H1 (cell line): ENCODE data around the gene STARD8. TPM values are rescaled to one million over a fixed set of nuclear protein-coding genes. Genes with fewer than 3 reads are reported as not detected.

Experiments used
- BACH1 ChIP-seq: IDR thresholded peaks from 2 replicates; pipeline ENCODE4 v1.6.1; 2012; ENCODE audit warnings: low read length, improper control_type of control experiment
- JUN ChIP-seq: IDR thresholded peaks from 2 replicates; pipeline ENCODE4 v1.6.1; 2011; ENCODE audit warnings: low read depth, mild to moderate bottlenecking, improper control_type of control experiment, low read length
- NRF1 ChIP-seq: IDR thresholded peaks from 2 replicates; pipeline ENCODE4 v1.6.1; 2011; ENCODE audit warnings: mild to moderate bottlenecking, low read depth, low read length, improper control_type of control experiment
- SIRT6 ChIP-seq: IDR thresholded peaks from one replicate; pipeline ENCODE4 v1.7.1; 2012; ENCODE audit warnings: low read length, inconsistent platforms
- polyA plus RNA-seq, 7 experiments: library from polyadenylated mRNA; depleted of rRNA in 3 of 7; stranded (reverse) in 5 of 7; unstranded in 2 of 7; fragments of >200 nt in 5 of 7; fragments of 200-250 nt in 2 of 7; gene quantifications; 1 replicate in 5 of 7; 2 replicates in 1 of 7; 4 replicates in 1 of 7; pipeline versions ENCODE4 v1.2.1 to v1.2.3, GENCODE V29; 2011 to 2013; ENCODE audit warnings: missing spikeins in 2 of 7, mixed read lengths in 2 of 7
- total RNA-seq: library from RNA; stranded (reverse); fragmentation: NEBNext Ultra II Directional; extraction: Animal tissue kit (Norgen Biotek cat#: 25700); gene quantifications from 2 replicates; pipeline ENCODE4 v1.2.1, GENCODE V29; 2021

STARD8 gene
- total and polyA plus RNA-seq, 2 of the 8 experiments (the other 6 are each of a cell fraction or from before 2014, with no cell fraction given), result 1.8 to 3.8 TPM

DNA sequence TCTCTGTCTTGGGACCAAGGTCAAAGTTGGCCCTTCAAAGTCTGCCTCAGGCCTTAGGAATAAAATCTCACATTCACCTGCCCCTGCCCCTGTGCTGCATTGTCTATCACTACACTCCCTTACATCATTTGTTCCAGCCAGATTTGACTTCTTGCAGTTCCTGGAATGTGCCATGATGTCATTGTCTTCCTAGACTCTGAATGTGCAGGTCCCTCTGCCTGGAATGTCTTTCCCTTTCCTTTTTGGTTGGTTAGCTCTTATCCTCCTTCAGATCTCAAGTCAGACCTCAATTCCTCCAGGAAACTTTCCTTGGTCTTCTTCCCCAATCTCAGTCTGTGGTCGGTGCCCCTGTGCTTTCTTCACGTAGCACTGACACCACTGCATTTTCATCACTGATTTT is 113.6 kb downstream of the STARD8 start (continued):
- TF ChIP-seq SIRT6 (no peak), NRF1 (no peak), JUN (no peak), BACH1 (no peak)
- TF ChIP-seq, all 59 proteins: peak for 0
